NT2/D1 (cell line): ENCODE results near the gene SLAMF6.
"Not testable (repeated sequence)": the region's sequence is repeated elsewhere in the genome, so short reads cannot be mapped to it uniquely, and the experiment has no call there.

Source experiments
- DNase-seq: peaks from one replicate; pipeline ENCODE4 v3.0.0-alpha.2; 2011; ENCODE audit warnings: low read depth, low spot score
- H3K27me3 ChIP-seq: 2 replicates; pipeline ENCODE4 v1.6.0; 2011; ENCODE audit warnings: mild to moderate bottlenecking; ENCODE audit not compliant: insufficient read length, insufficient read depth
- H3K36me3 ChIP-seq: 2 replicates; pipeline ENCODE4 v1.6.1; 2011; ENCODE audit warnings: mild to moderate bottlenecking, low read length, mixed read lengths; ENCODE audit not compliant: insufficient read depth, insufficient read length
- H3K4me1 ChIP-seq: 2 replicates; pipeline ENCODE4 v1.5.1; 2011; ENCODE audit not compliant: insufficient read depth, insufficient read length
- H3K4me3 ChIP-seq: 2 replicates; pipeline ENCODE4 v1.5.1; 2011; ENCODE audit warnings: low read depth; ENCODE audit not compliant: insufficient read length
- H3K9ac ChIP-seq: 2 replicates; pipeline ENCODE4 v1.6.0; 2011; ENCODE audit warnings: low read depth; ENCODE audit not compliant: insufficient read length
- H3K9me3 ChIP-seq: 2 replicates; pipeline ENCODE4 v1.5.1; 2011; ENCODE audit warnings: mild to moderate bottlenecking, low read length; ENCODE audit not compliant: insufficient read depth
- SUZ12 ChIP-seq: IDR thresholded peaks from 2 replicates; pipeline ENCODE4 v1.6.1; 2011; ENCODE audit not compliant: insufficient read length, insufficient read depth; ENCODE audit errors: extremely low read depth
- YY1 ChIP-seq: IDR thresholded peaks from 2 replicates; pipeline ENCODE4 v1.6.1; 2011; ENCODE audit not compliant: insufficient read length, insufficient read depth
- ZNF274 ChIP-seq: IDR thresholded peaks from 2 replicates; pipeline ENCODE4 v1.6.1; 2011; ENCODE audit warnings: mild to moderate bottlenecking, low read depth, low read length

The SLAMF6 gene

GRCh38 chr1:160520582-160520981 is 2.5 kb downstream of the SLAMF6 start:
- H3K9me3 ChIP-seq = no peaks in the 10 kb centered on the region
- H3K4me3 ChIP-seq = no peak overlapping the region
- H3K4me1 ChIP-seq = peaks cover 5% of the 10 kb centered on the region
- no peak for TF ChIP-seq YY1
- no peak for TF ChIP-seq SUZ12
- TF ChIP-seq ZNF274 = no peak
- H3K27me3 ChIP-seq = no peaks in the 10 kb centered on the region
- no peaks in the 10 kb centered on the region for H3K36me3 ChIP-seq
- DNase-seq = no peak
- no peak overlapping the region for H3K9ac ChIP-seq

GRCh38 chr1:160519642-160520435 is 3.2 kb downstream of the SLAMF6 start:
- Histone ChIP-seq H3K27me3 (no peaks in the 10 kb centered on the region), H3K9me3 (no peaks in the 10 kb centered on the region), H3K9ac (no peak overlapping the region), H3K4me1 (peaks cover 5% of the 10 kb centered on the region), H3K4me3 (no peak overlapping the region), H3K36me3 (no peaks in the 10 kb centered on the region)
- DNase-seq = no peak
- no peak for TF ChIP-seq ZNF274
- TF ChIP-seq SUZ12 = no peak
- TF ChIP-seq YY1 = no peak

GRCh38 chr1:160517519-160517918 is 5.5 kb downstream of the SLAMF6 start:
- H3K9me3 ChIP-seq, H3K27me3 ChIP-seq, H3K36me3 ChIP-seq, H3K9ac ChIP-seq, DNase-seq, H3K4me3 ChIP-seq, H3K4me1 ChIP-seq: not testable (repeated sequence)

- DNase-seq, H3K9me3 ChIP-seq, H3K4me1 ChIP-seq, H3K9ac ChIP-seq, H3K36me3 ChIP-seq, H3K27me3 ChIP-seq, H3K4me3 ChIP-seq: not testable (repeated sequence)
Measured at GRCh38 chr1:160515908-160516307, 7.1 kb downstream of the SLAMF6 start.

GRCh38 chr1:160504651-160505050 is 18.4 kb downstream of the SLAMF6 start:
- H3K36me3 ChIP-seq = no peaks in the 10 kb centered on the region
- no peak for TF ChIP-seq YY1
- TF ChIP-seq ZNF274 = no peak
- TF ChIP-seq SUZ12 = no peak
- H3K9ac ChIP-seq = no peak overlapping the region
- peaks cover 11% of the 10 kb centered on the region; the same call in 1 of the 2 replicates for H3K9me3 ChIP-seq
- no peaks in the 10 kb centered on the region for H3K4me1 ChIP-seq
- H3K27me3 ChIP-seq = no peaks in the 10 kb centered on the region
- H3K4me3 ChIP-seq = no peak overlapping the region
- no peak for DNase-seq

- TF ChIP-seq SUZ12 = no peak
- TF ChIP-seq YY1 = no peak
- no peak for TF ChIP-seq ZNF274
- Histone ChIP-seq H3K36me3 (no peaks in the 10 kb centered on the region), H3K9me3 (peaks cover 20% of the 10 kb centered on the region; the same call in 1 of the 2 replicates), H3K4me1 (no peaks in the 10 kb centered on the region), H3K9ac (no peak overlapping the region), H3K4me3 (no peak overlapping the region), H3K27me3 (no peaks in the 10 kb centered on the region)
- DNase-seq = no peak
Measured at GRCh38 chr1:160503087-160503486, 20.0 kb downstream of the SLAMF6 start.

GRCh38 chr1:160500321-160500990 is 22.6 kb downstream of the SLAMF6 start:
- no peaks in the 10 kb centered on the region for H3K36me3 ChIP-seq
- no peak for DNase-seq
- no peaks in the 10 kb centered on the region for H3K27me3 ChIP-seq
- no peak overlapping the region for H3K4me3 ChIP-seq
- H3K9ac ChIP-seq = no peak overlapping the region
- TF ChIP-seq YY1 (no peak), ZNF274 (no peak), SUZ12 (no peak)
- H3K9me3 ChIP-seq = peaks cover 8% of the 10 kb centered on the region; the same call in 1 of the 2 replicates
- no peaks in the 10 kb centered on the region for H3K4me1 ChIP-seq
